K562 (cell line): Measurements from ENCODE around the gene KNSTRN.

Experiments
- EP300 ChIP-seq: IDR thresholded peaks from 2 replicates; pipeline ENCODE4 v1.6.1; 2012; ENCODE audit warnings: low read length, improper control_type of control experiment
- GTF2F1 ChIP-seq: IDR thresholded peaks from 2 replicates; pipeline ENCODE4 v1.6.1; 2011; ENCODE audit warnings: low read depth, low read length, improper control_type of control experiment
- TF ChIP-seq, protein P1 (sequence below), 2 experiments: fragments of 450-650 bp; conservative IDR thresholded peaks; 2 replicates each; pipeline ENCODE4 v1.6.1; 2017; ENCODE audit warnings: mild to moderate bottlenecking in 2 of 2, moderate library complexity in 2 of 2
- TF ChIP-seq, protein P2 (sequence below): fragments of 200-600 bp; sonication (generic); IDR thresholded peaks from one replicate; pipeline ENCODE4 v1.6.1; 2012; ENCODE audit warnings: mild to moderate bottlenecking, low read depth, low read length, inconsistent platforms

GRCh38 chr15:40357246-40357645 lies 25.3 kb upstream of the KNSTRN start:
- TF ChIP-seq GTF2F1, result no peak
- TF ChIP-seq, protein P1, sequence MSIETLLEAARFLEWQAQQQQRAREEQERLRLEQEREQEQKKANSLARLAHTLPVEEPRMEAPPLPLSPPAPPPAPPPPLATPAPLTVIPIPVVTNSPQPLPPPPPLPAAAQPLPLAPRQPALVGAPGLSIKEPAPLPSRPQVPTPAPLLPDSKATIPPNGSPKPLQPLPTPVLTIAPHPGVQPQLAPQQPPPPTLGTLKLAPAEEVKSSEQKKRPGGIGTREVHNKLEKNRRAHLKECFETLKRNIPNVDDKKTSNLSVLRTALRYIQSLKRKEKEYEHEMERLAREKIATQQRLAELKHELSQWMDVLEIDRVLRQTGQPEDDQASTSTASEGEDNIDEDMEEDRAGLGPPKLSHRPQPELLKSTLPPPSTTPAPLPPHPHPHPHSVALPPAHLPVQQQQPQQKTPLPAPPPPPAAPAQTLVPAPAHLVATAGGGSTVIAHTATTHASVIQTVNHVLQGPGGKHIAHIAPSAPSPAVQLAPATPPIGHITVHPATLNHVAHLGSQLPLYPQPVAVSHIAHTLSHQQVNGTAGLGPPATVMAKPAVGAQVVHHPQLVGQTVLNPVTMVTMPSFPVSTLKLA (conservative IDR thresholded peaks at IDR 0.05), result no peak
- TF ChIP-seq, protein P2, sequence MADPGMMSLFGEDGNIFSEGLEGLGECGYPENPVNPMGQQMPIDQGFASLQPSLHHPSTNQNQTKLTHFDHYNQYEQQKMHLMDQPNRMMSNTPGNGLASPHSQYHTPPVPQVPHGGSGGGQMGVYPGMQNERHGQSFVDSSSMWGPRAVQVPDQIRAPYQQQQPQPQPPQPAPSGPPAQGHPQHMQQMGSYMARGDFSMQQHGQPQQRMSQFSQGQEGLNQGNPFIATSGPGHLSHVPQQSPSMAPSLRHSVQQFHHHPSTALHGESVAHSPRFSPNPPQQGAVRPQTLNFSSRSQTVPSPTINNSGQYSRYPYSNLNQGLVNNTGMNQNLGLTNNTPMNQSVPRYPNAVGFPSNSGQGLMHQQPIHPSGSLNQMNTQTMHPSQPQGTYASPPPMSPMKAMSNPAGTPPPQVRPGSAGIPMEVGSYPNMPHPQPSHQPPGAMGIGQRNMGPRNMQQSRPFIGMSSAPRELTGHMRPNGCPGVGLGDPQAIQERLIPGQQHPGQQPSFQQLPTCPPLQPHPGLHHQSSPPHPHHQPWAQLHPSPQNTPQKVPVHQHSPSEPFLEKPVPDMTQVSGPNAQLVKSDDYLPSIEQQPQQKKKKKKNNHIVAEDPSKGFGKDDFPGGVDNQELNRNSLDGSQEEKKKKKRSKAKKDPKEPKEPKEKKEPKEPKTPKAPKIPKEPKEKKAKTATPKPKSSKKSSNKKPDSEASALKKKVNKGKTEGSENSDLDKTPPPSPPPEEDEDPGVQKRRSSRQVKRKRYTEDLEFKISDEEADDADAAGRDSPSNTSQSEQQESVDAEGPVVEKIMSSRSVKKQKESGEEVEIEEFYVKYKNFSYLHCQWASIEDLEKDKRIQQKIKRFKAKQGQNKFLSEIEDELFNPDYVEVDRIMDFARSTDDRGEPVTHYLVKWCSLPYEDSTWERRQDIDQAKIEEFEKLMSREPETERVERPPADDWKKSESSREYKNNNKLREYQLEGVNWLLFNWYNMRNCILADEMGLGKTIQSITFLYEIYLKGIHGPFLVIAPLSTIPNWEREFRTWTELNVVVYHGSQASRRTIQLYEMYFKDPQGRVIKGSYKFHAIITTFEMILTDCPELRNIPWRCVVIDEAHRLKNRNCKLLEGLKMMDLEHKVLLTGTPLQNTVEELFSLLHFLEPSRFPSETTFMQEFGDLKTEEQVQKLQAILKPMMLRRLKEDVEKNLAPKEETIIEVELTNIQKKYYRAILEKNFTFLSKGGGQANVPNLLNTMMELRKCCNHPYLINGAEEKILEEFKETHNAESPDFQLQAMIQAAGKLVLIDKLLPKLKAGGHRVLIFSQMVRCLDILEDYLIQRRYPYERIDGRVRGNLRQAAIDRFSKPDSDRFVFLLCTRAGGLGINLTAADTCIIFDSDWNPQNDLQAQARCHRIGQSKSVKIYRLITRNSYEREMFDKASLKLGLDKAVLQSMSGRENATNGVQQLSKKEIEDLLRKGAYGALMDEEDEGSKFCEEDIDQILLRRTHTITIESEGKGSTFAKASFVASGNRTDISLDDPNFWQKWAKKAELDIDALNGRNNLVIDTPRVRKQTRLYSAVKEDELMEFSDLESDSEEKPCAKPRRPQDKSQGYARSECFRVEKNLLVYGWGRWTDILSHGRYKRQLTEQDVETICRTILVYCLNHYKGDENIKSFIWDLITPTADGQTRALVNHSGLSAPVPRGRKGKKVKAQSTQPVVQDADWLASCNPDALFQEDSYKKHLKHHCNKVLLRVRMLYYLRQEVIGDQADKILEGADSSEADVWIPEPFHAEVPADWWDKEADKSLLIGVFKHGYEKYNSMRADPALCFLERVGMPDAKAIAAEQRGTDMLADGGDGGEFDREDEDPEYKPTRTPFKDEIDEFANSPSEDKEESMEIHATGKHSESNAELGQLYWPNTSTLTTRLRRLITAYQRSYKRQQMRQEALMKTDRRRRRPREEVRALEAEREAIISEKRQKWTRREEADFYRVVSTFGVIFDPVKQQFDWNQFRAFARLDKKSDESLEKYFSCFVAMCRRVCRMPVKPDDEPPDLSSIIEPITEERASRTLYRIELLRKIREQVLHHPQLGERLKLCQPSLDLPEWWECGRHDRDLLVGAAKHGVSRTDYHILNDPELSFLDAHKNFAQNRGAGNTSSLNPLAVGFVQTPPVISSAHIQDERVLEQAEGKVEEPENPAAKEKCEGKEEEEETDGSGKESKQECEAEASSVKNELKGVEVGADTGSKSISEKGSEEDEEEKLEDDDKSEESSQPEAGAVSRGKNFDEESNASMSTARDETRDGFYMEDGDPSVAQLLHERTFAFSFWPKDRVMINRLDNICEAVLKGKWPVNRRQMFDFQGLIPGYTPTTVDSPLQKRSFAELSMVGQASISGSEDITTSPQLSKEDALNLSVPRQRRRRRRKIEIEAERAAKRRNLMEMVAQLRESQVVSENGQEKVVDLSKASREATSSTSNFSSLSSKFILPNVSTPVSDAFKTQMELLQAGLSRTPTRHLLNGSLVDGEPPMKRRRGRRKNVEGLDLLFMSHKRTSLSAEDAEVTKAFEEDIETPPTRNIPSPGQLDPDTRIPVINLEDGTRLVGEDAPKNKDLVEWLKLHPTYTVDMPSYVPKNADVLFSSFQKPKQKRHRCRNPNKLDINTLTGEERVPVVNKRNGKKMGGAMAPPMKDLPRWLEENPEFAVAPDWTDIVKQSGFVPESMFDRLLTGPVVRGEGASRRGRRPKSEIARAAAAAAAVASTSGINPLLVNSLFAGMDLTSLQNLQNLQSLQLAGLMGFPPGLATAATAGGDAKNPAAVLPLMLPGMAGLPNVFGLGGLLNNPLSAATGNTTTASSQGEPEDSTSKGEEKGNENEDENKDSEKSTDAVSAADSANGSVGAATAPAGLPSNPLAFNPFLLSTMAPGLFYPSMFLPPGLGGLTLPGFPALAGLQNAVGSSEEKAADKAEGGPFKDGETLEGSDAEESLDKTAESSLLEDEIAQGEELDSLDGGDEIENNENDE, result no peak
- no peak for TF ChIP-seq EP300
